ENCODE data around the gene PGM3. TPM values are rescaled to one million over a fixed set of nuclear protein-coding genes. Genes with fewer than 3 reads are reported as not detected.
A peak's percentile ranks its signal among the peaks of the same experiment; 100 is the strongest.
"Not testable (repeated sequence)": the region's sequence is repeated elsewhere in the genome, so short reads cannot be mapped to it uniquely, and the experiment has no call there.

PGM3 gene
- total RNA-seq, 1 experiment from 2014 or later = 28.0 TPM

DNA sequence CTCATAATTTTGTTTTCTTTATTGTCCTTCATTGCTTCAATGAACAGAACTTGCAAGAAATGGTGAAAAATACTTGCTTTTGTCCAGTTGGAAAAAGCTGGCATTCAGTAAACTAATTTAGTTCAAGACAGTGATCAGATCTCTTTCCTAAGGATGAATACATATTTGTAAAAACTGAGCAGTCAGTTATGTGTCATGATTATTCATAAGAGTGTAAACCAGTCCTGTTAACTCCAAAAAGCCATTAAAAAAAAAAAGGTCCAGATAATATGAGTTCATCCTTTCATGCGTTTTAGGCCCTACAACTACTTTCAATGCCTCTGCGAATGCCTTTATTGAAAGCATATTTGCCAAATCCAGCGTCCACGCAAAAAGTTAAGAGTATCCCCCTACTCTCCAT lies 609 bp downstream of the PGM3 start:
- DNase-seq = peak; percentile 44
- peaks cover 20% of the 10 kb centered on the region for H3K4me1 ChIP-seq (ENCODE audit: low read length)
- peaks cover 15% of the 10 kb centered on the region for H3K36me3 ChIP-seq (ENCODE audit: insufficient read depth, low read length)
- peak overlapping the region; percentile 82 for H3K4me3 ChIP-seq (ENCODE audit: low read length)
- no peaks in the 10 kb centered on the region for H3K27me3 ChIP-seq (ENCODE audit: low read length)
- H3K27ac ChIP-seq (ENCODE audit: low read length) = no peak overlapping the region
- H4K20me1 ChIP-seq (ENCODE audit: insufficient read depth, low read depth, low read length) = no peaks in the 10 kb centered on the region
- peaks cover 49% of the 10 kb centered on the region for H3K79me2 ChIP-seq (ENCODE audit: low read length)
- no peaks in the 10 kb centered on the region for H3K9me2 ChIP-seq (replicated peaks; ENCODE audit: insufficient read depth, low read length)
- H3K9ac ChIP-seq (ENCODE audit: low read length) = peak overlapping the region; percentile 77
- H3K9me3 ChIP-seq (ENCODE audit: low read length) = no peaks in the 10 kb centered on the region
- peak overlapping the region; percentile 69 for H3K4me2 ChIP-seq (ENCODE audit: low read depth, low read length, poor library complexity, severe bottlenecking)
- peak overlapping the region; percentile 46; the same call in 1 of the 2 replicates for H2AFZ ChIP-seq (ENCODE audit: low read length)

DNA sequence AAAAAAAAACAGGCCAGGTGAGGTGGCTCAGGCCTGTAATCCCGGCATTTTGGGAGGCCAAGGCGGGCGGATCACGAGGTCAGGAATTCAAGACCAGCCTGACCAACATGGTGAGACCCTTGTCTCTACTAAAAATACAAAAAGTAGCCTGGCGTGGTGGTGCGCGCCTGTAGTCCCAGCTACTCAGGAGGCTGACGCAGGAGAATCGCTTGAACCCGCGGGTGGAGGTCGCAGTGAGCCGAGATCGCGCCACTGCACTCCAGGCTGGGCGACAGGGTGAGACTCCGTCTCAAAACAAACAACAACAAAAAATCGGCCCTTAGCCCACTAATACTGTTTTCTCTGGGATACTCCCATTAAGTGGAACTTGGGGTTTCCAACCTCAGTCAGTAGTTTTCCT lies 1.1 kb downstream of the PGM3 start:
- peaks cover 49% of the 10 kb centered on the region for H3K79me2 ChIP-seq (ENCODE audit: low read length)
- not testable (repeated sequence) for H3K27ac ChIP-seq (ENCODE audit: low read length)
- peak overlapping the region; percentile 82 for H3K4me3 ChIP-seq (ENCODE audit: low read length)

DNA sequence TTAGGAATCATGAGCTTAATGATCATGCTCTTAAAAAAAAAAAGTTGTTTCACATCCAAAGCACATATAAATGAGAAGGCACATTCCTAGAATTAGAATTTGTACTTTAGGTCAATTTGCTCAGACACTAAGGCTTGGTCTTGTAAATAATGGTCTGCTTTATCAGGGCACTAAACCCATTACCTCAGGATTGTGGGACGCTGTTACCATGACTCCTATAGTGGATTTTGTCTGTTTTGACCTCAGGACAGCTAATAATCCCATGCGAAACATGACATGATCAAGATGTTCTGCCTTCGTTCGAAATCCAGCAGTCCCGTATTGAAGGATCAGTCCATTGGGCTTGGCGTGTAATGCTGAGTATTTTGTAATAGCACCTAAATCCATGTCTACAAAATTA lies 2.4 kb downstream of the PGM3 start:
- H3K9ac ChIP-seq (ENCODE audit: low read length) = no peak overlapping the region
- no peak overlapping the region for H3K27ac ChIP-seq (ENCODE audit: low read length)
- no peak for DNase-seq
- peaks cover 20% of the 10 kb centered on the region for H3K4me1 ChIP-seq (ENCODE audit: low read length)
- no peak overlapping the region for H2AFZ ChIP-seq (ENCODE audit: low read length)
- no peak overlapping the region for H3K4me3 ChIP-seq (ENCODE audit: low read length)
- no peaks in the 10 kb centered on the region for H4K20me1 ChIP-seq (ENCODE audit: insufficient read depth, low read depth, low read length)
- no peaks in the 10 kb centered on the region for H3K9me3 ChIP-seq (ENCODE audit: low read length)
- no peak overlapping the region for H3K4me2 ChIP-seq (ENCODE audit: low read depth, low read length, poor library complexity, severe bottlenecking)
- H3K9me2 ChIP-seq (replicated peaks; ENCODE audit: insufficient read depth, low read length) = no peaks in the 10 kb centered on the region
- H3K36me3 ChIP-seq (ENCODE audit: insufficient read depth, low read length) = peaks cover 23% of the 10 kb centered on the region
- H3K79me2 ChIP-seq (ENCODE audit: low read length) = peaks cover 49% of the 10 kb centered on the region
- no peaks in the 10 kb centered on the region for H3K27me3 ChIP-seq (ENCODE audit: low read length)

More for the DNA sequence above, 1.1 kb downstream of the PGM3 start:
- peaks cover 15% of the 10 kb centered on the region for H3K36me3 ChIP-seq (ENCODE audit: insufficient read depth, low read length)
- H2AFZ ChIP-seq (ENCODE audit: low read length); H3K27me3 ChIP-seq (ENCODE audit: low read length); H3K9me2 ChIP-seq (replicated peaks; ENCODE audit: insufficient read depth, low read length); H4K20me1 ChIP-seq (ENCODE audit: insufficient read depth, low read depth, low read length); DNase-seq; H3K9me3 ChIP-seq (ENCODE audit: low read length): not testable (repeated sequence)
- peak overlapping the region; percentile 77 for H3K9ac ChIP-seq (ENCODE audit: low read length)
- H3K4me2 ChIP-seq (ENCODE audit: low read depth, low read length, poor library complexity, severe bottlenecking) = peak overlapping the region; percentile 69
- peaks cover 20% of the 10 kb centered on the region for H3K4me1 ChIP-seq (ENCODE audit: low read length)

DNA sequence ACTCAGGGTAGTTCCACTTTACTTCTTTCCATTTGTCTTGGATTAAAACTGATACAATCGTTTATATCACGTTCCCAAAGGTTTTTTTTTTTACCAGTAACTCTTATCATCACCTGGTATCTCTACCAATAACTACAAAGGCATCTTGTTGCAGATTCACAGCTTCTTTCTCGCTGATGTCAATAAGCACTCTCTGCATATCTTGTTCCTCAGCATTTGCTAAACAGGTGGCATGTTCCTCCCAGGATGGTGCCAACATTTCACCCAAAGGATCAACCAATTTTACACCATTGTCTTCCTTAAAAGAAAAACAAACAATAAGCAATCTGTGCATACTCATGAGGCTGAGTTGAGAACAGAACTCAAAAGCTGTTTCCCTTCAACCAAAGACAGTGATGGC lies 4.6 kb downstream of the PGM3 start:
- DNase-seq = no peak
- no peak overlapping the region for H3K9ac ChIP-seq (ENCODE audit: low read length)
- H3K27ac ChIP-seq (ENCODE audit: low read length) = no peak overlapping the region
- no peaks in the 10 kb centered on the region for H4K20me1 ChIP-seq (ENCODE audit: insufficient read depth, low read depth, low read length)
- no peaks in the 10 kb centered on the region for H3K9me2 ChIP-seq (replicated peaks; ENCODE audit: insufficient read depth, low read length)
- no peaks in the 10 kb centered on the region for H3K27me3 ChIP-seq (ENCODE audit: low read length)
- no peaks in the 10 kb centered on the region for H3K9me3 ChIP-seq (ENCODE audit: low read length)
- peaks cover 11% of the 10 kb centered on the region for H3K4me1 ChIP-seq (ENCODE audit: low read length)
- peaks cover 49% of the 10 kb centered on the region for H3K79me2 ChIP-seq (ENCODE audit: low read length)
- no peak overlapping the region for H3K4me3 ChIP-seq (ENCODE audit: low read length)
- peaks cover 31% of the 10 kb centered on the region; the same call in 1 of the 2 replicates for H3K36me3 ChIP-seq (ENCODE audit: insufficient read depth, low read length)
- no peak overlapping the region for H3K4me2 ChIP-seq (ENCODE audit: low read depth, low read length, poor library complexity, severe bottlenecking)
- no peak overlapping the region for H2AFZ ChIP-seq (ENCODE audit: low read length)

DNA sequence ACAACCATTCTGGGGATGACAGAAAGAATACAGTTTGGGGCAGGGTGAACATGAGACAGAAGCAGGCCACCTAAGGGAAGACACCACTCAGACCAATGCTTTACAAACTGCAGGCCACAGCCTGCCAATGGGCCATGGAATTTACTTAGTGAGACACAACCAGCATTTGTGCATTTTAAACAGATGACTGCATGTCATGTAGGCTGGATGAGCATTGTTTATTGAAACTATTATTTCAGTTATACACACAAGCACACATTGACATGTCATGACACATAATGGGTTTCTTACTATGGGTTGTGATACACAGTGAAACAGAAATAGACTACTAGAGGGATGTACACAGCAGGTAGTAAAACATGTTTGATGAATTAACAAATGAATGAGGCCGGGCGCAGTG lies 8.0 kb downstream of the PGM3 start:
- Histone ChIP-seq H3K4me1 (ENCODE audit: low read length) (peaks cover 10% of the 10 kb centered on the region), H3K9me2 (replicated peaks; ENCODE audit: insufficient read depth, low read length) (no peaks in the 10 kb centered on the region), H3K4me3 (ENCODE audit: low read length) (no peak overlapping the region), H3K27ac (ENCODE audit: low read length) (no peak overlapping the region), H3K27me3 (ENCODE audit: low read length) (no peaks in the 10 kb centered on the region), H3K36me3 (ENCODE audit: insufficient read depth, low read length) (peaks cover 51% of the 10 kb centered on the region), H2AFZ (ENCODE audit: low read length) (no peak overlapping the region), H3K79me2 (ENCODE audit: low read length) (peaks cover 31% of the 10 kb centered on the region), H3K4me2 (ENCODE audit: low read depth, low read length, poor library complexity, severe bottlenecking) (no peak overlapping the region), H4K20me1 (ENCODE audit: insufficient read depth, low read depth, low read length) (no peaks in the 10 kb centered on the region), H3K9ac (ENCODE audit: low read length) (no peak overlapping the region), H3K9me3 (ENCODE audit: low read length) (no peaks in the 10 kb centered on the region)
- DNase-seq = no peak

DNA sequence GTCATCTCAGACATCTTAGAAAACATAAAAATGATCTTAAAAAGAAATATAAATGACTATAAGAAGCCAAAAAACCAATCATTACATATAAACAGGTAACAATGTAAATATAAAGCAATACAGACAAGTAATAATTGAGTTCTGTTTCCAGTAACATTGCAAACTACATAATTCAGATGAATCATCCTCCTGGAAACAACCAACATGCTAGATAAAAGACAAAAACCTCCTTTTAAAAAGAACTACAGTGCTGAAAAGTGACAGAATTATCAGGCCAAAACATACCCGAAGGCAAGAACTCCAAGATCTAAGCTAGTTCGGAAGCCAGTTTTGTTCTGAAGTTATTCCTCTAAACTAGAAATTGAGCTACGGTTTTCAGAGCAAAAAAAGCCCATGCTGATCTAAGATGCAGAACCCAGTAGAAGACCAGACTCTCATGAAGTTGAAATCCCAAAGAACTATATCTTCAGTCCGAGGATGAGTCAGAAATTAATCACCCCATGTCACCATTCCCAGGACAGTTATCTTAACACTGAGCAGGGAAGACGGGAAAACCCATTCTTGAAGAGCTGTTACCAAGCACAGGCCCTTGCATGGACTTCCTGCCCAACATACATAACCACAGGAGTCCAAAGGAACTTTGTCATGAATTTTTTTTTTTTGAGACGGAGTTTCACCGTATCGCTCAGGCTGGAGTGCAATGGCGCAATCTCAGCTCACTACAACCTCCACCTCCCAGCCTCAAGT lies 9.8 kb downstream of the PGM3 start:
- H3K4me2 ChIP-seq (ENCODE audit: low read depth, low read length, poor library complexity, severe bottlenecking) = no peak overlapping the region
- no peak overlapping the region for H3K4me3 ChIP-seq (ENCODE audit: low read length)
- DNase-seq = no peak
- no peaks in the 10 kb centered on the region for H3K9me2 ChIP-seq (replicated peaks; ENCODE audit: insufficient read depth, low read length)
- no peaks in the 10 kb centered on the region for H4K20me1 ChIP-seq (ENCODE audit: insufficient read depth, low read depth, low read length)
- H3K27ac ChIP-seq (ENCODE audit: low read length) = no peak overlapping the region
- no peak overlapping the region for H2AFZ ChIP-seq (ENCODE audit: low read length)
- H3K79me2 ChIP-seq (ENCODE audit: low read length) = peaks cover 13% of the 10 kb centered on the region
- H3K27me3 ChIP-seq (ENCODE audit: low read length) = no peaks in the 10 kb centered on the region
- peaks cover 10% of the 10 kb centered on the region for H3K4me1 ChIP-seq (ENCODE audit: low read length)
- H3K9me3 ChIP-seq (ENCODE audit: low read length) = no peaks in the 10 kb centered on the region
- H3K36me3 ChIP-seq (ENCODE audit: insufficient read depth, low read length) = peaks cover 56% of the 10 kb centered on the region
- H3K9ac ChIP-seq (ENCODE audit: low read length) = no peak overlapping the region

DNA sequence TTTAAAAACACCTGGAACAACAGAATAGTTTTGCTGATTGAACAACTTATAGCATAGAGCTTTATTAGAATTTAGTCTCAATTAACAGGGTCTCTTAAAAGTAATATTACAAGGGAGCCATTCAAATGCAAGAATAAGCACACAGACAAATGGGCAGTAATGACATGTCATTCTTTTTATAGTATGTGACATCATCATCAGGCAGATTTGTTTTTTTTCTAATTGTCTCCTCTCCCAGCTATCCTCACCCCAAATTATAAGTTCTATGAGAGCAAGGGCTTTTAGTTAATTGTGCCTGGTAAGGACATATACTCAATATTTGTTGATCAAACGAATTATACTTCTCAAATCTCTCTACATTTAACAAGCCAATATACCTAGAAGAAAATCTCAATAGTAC lies 11.0 kb downstream of the PGM3 start:
- peaks cover 55% of the 10 kb centered on the region for H3K36me3 ChIP-seq (ENCODE audit: insufficient read depth, low read length)

DNA sequence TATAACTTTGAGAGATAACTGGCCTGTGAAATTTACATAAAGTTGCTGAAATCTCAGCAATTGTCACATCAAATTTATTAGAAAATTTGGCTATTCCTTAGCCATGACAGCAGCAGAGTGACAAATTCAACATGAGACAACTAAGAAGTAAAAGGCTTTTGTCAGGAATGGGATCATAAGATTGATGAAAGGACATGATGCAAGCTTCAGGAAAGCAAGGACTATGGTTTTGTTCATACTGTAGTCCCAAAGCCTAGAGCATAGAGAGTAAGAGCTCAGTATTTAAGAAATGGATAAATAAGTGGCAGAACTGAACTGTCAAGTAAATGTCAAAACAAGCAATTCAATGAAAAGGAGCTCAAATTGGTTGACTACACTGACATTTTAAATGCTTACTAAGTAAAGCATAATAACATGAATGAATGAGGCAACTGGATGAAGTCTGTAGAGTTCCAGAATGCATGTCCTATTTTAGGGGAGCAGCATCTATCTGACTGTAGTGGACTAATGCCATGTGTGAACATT lies 12.6 kb downstream of the PGM3 start:
- Histone ChIP-seq H3K79me2 (ENCODE audit: low read length) (peaks cover 12% of the 10 kb centered on the region), H4K20me1 (ENCODE audit: insufficient read depth, low read depth, low read length) (no peaks in the 10 kb centered on the region), H2AFZ (ENCODE audit: low read length) (no peak overlapping the region), H3K36me3 (ENCODE audit: insufficient read depth, low read length) (peaks cover 58% of the 10 kb centered on the region), H3K9me2 (replicated peaks; ENCODE audit: insufficient read depth, low read length) (no peaks in the 10 kb centered on the region), H3K27ac (ENCODE audit: low read length) (no peak overlapping the region), H3K27me3 (ENCODE audit: low read length) (no peaks in the 10 kb centered on the region), H3K4me2 (ENCODE audit: low read depth, low read length, poor library complexity, severe bottlenecking) (no peak overlapping the region), H3K9ac (ENCODE audit: low read length) (no peak overlapping the region), H3K4me1 (ENCODE audit: low read length) (peaks cover 10% of the 10 kb centered on the region), H3K4me3 (ENCODE audit: low read length) (no peak overlapping the region), H3K9me3 (ENCODE audit: low read length) (no peaks in the 10 kb centered on the region)
- DNase-seq = no peak

More for the DNA sequence above, 11.0 kb downstream of the PGM3 start:
- H2AFZ ChIP-seq (ENCODE audit: low read length) = no peak overlapping the region
- no peaks in the 10 kb centered on the region for H3K9me3 ChIP-seq (ENCODE audit: low read length)
- peaks cover 10% of the 10 kb centered on the region for H3K79me2 ChIP-seq (ENCODE audit: low read length)
- DNase-seq = no peak
- H4K20me1 ChIP-seq (ENCODE audit: insufficient read depth, low read depth, low read length) = no peaks in the 10 kb centered on the region
- H3K27ac ChIP-seq (ENCODE audit: low read length) = no peak overlapping the region
- H3K9ac ChIP-seq (ENCODE audit: low read length) = no peak overlapping the region
- H3K27me3 ChIP-seq (ENCODE audit: low read length) = no peaks in the 10 kb centered on the region
- H3K4me1 ChIP-seq (ENCODE audit: low read length) = peaks cover 10% of the 10 kb centered on the region
- H3K4me2 ChIP-seq (ENCODE audit: low read depth, low read length, poor library complexity, severe bottlenecking) = no peak overlapping the region
- no peaks in the 10 kb centered on the region for H3K9me2 ChIP-seq (replicated peaks; ENCODE audit: insufficient read depth, low read length)
- no peak overlapping the region for H3K4me3 ChIP-seq (ENCODE audit: low read length)
